Endothelial cell of umbilical vein (primary cell): Measurements from ENCODE around the gene TRPC4AP. TPM values are rescaled to one million over a fixed set of nuclear protein-coding genes. Genes with fewer than 3 reads are reported as not detected.
"Not testable (repeated sequence)": the region's sequence is repeated elsewhere in the genome, so short reads cannot be mapped to it uniquely, and the experiment has no call there.

Source experiments
- BruUV-seq: library from RNA; stranded (reverse); fragments of 400-500 nt; replicated peaks from 2 replicates; lab custom pipeline; 2021; lab: Mats Ljungman, UMichigan
- CTCF ChIA-PET: fragments of 300-600, 350-600 bp; sonication (Branson Sonifier 250); formaldehyde crosslinking; loops from one replicate; lab custom pipeline; 2021; ENCODE audit warnings: antibody characterized with exemption, inconsistent platforms; lab: Charles Lee
- POLR2A ChIA-PET: fragments of 300-600, 350-600 bp; sonication (Branson Sonifier 250); formaldehyde crosslinking; loops from one replicate; lab custom pipeline; 2021; ENCODE audit warnings: antibody characterized with exemption, inconsistent platforms; lab: Charles Lee
- DNase-seq: peaks from one replicate; pipeline ENCODE4 v3.0.0-alpha.2; 2011; ENCODE audit warnings: low read depth, low spot score
- FAIRE-seq: peaks from 2 replicates; lab custom pipeline; 2011; peaks lifted over from hg19 to GRCh38; lab: Jason Lieb, UNC
- H2AFZ ChIP-seq: 2 replicates; pipeline ENCODE4 v1.6.0; 2012; ENCODE audit warnings: low read depth, low read length, control low read depth, inconsistent platforms
- H3K27ac ChIP-seq: 2 replicates; pipeline ENCODE4 v1.5.1; 2011; ENCODE audit warnings: low read depth, mild to moderate bottlenecking, control low read depth, low read length, moderate library complexity; ENCODE audit not compliant: insufficient read depth
- H3K27me3 ChIP-seq, 2 experiments: 2 replicates each; pipeline versions ENCODE4 v1.6.0 to v1.6.1; 2011; ENCODE audit warnings: low read length in 2 of 2, mixed read lengths in 1 of 2; ENCODE audit not compliant: control insufficient read depth in 2 of 2, insufficient read depth in 2 of 2
- H3K36me3 ChIP-seq, 2 experiments: 2 replicates in 1 of 2; 3 replicates in 1 of 2; pipeline ENCODE4 v1.5.1; 2011; ENCODE audit warnings: low read length in 2 of 2, mild to moderate bottlenecking in 1 of 2, moderate library complexity in 1 of 2; ENCODE audit not compliant: control insufficient read depth in 2 of 2, insufficient read depth in 2 of 2; ENCODE audit errors: extremely low read depth in 1 of 2
- H3K4me1 ChIP-seq: 3 replicates; pipeline ENCODE4 v1.5.1; 2011; ENCODE audit warnings: mild to moderate bottlenecking, low read length; ENCODE audit not compliant: control insufficient read depth, insufficient read depth; ENCODE audit errors: extremely low read depth
- H3K4me2 ChIP-seq: 2 replicates; pipeline ENCODE4 v1.6.1; 2011; ENCODE audit warnings: low read length, control low read depth, mixed read lengths; ENCODE audit not compliant: insufficient read depth
- H3K4me3 ChIP-seq, 3 experiments: fragments of 200-600 bp in 1 of 3; sonication (generic), shearing (Covaris generic) in 1 of 3; replicated peaks in 1 of 3; 2 replicates each; pipeline ENCODE4 v1.5.1; 2011 to 2016; ENCODE audit warnings: control low read depth in 3 of 3, low read length in 3 of 3, mild to moderate bottlenecking in 2 of 3, inconsistent platforms in 1 of 3, low read depth in 1 of 3, moderate library complexity in 1 of 3; ENCODE audit not compliant: insufficient read depth in 1 of 3
- H3K79me2 ChIP-seq: 2 replicates; pipeline ENCODE4 v1.6.0; 2012; ENCODE audit warnings: low read length, inconsistent platforms; ENCODE audit not compliant: control insufficient read depth, insufficient read depth
- H3K9ac ChIP-seq: replicated peaks from 2 replicates; pipeline ENCODE3; 2011; ENCODE audit warnings: low read length, control low read depth; ENCODE audit not compliant: insufficient read depth; ENCODE audit errors: extremely low read depth
- H3K9me1 ChIP-seq: replicated peaks from 3 replicates; pipeline ENCODE4 v1.6.0; 2011; ENCODE audit warnings: mild to moderate bottlenecking, low read length; ENCODE audit not compliant: control insufficient read depth, insufficient read depth; ENCODE audit errors: extremely low read depth
- H3K9me3 ChIP-seq: replicated peaks from 2 replicates; pipeline ENCODE4 v1.5.1; 2012; ENCODE audit warnings: low read length, inconsistent platforms; ENCODE audit not compliant: control insufficient read depth, insufficient read depth
- H4K20me1 ChIP-seq: replicated peaks from 2 replicates; pipeline ENCODE3; 2011; ENCODE audit warnings: mild to moderate bottlenecking, low read length; ENCODE audit not compliant: control insufficient read depth, insufficient read depth; ENCODE audit errors: extremely low read depth
- EZH2 ChIP-seq: IDR thresholded peaks from 2 replicates; pipeline ENCODE4 v1.6.1; 2012; ENCODE audit warnings: borderline replicate concordance, low read depth, mild to moderate bottlenecking, moderate library complexity, low read length, inconsistent platforms; ENCODE audit not compliant: severe bottlenecking
- FOS ChIP-seq: IDR thresholded peaks from 2 replicates; pipeline ENCODE4 v1.6.1; 2011; ENCODE audit warnings: mild to moderate bottlenecking, low read length, moderate library complexity, borderline replicate concordance; ENCODE audit not compliant: insufficient read depth
- GATA2 ChIP-seq: IDR thresholded peaks from 2 replicates; pipeline ENCODE4 v1.7.0; 2011; ENCODE audit warnings: low read depth, mild to moderate bottlenecking, moderate library complexity, mixed read lengths, low read length; ENCODE audit not compliant: insufficient read length, insufficient read depth
- JUN ChIP-seq: IDR thresholded peaks from 2 replicates; pipeline ENCODE4 v1.6.1; 2011; ENCODE audit warnings: borderline replicate concordance, low read depth; ENCODE audit not compliant: insufficient read length, insufficient read depth
- MAX ChIP-seq: IDR thresholded peaks from 2 replicates; pipeline ENCODE4 v1.6.1; 2011; ENCODE audit not compliant: insufficient read depth, insufficient read length
- MYC ChIP-seq: IDR thresholded peaks from one replicate; pipeline ENCODE4 v1.6.1; 2011; ENCODE audit warnings: mild to moderate bottlenecking, low read depth, low read length
- POLR2A ChIP-seq: IDR thresholded peaks from 2 replicates; pipeline ENCODE4 v1.6.1; 2012; ENCODE audit warnings: low read depth, mild to moderate bottlenecking, control low read depth, low read length
- POLR2AphosphoS5 ChIP-seq: IDR thresholded peaks from 2 replicates; pipeline ENCODE4 v1.6.1; 2012; ENCODE audit warnings: low read depth, mild to moderate bottlenecking, control low read depth, low read length, moderate library complexity; ENCODE audit not compliant: insufficient read depth
- dilution Hi-C: fragments of 300-500 bp; cut with MboI; formaldehyde crosslinking; loops from one replicate; pipeline ENCODE4 v1.15.0; 2019; ENCODE audit warnings: low sequenced_read_pairs; ENCODE audit not compliant: extremely low pct_ligation_motif_present
- intact Hi-C: fragments of 100-400 bp; cut with micrococcal nuclease; formaldehyde crosslinking; loops from one replicate; pipeline ENCODE4 v1.10.0; 2022
- polyA plus RNA-seq, 4 experiments: library from polyadenylated mRNA; depleted of rRNA in 3 of 4; stranded (reverse) in 3 of 4; unstranded in 1 of 4; fragments of >200 nt; gene quantifications; 2 replicates each; pipeline versions ENCODE4 v1.2.1 to v1.2.3, GENCODE V29; 2011 to 2012; ENCODE audit warnings: missing spikeins in 1 of 4
- total RNA-seq: library from RNA; stranded (reverse); gene quantifications from 2 replicates; pipeline ENCODE4 v1.2.3, GENCODE V29; 2021
- TF ChIP-seq, protein P1 (sequence below), 2 donors: IDR thresholded peaks; 1 replicate in 1 of 2; 2 replicates in 1 of 2; pipeline ENCODE4 v1.5.1; 2011; ENCODE audit warnings: low read length in 2 of 2, mild to moderate bottlenecking in 2 of 2, moderate library complexity in 2 of 2, control low read depth in 1 of 2, inconsistent platforms in 1 of 2, low read depth in 1 of 2; ENCODE audit not compliant: insufficient read depth in 1 of 2; ENCODE audit errors: extremely low read depth in 1 of 2

The TRPC4AP gene
- total and polyA plus RNA-seq, 2 donors (not counting 3 experiments of a cell fraction or from before 2014, with no cell fraction given) = 89.0 to 103 TPM

DNA sequence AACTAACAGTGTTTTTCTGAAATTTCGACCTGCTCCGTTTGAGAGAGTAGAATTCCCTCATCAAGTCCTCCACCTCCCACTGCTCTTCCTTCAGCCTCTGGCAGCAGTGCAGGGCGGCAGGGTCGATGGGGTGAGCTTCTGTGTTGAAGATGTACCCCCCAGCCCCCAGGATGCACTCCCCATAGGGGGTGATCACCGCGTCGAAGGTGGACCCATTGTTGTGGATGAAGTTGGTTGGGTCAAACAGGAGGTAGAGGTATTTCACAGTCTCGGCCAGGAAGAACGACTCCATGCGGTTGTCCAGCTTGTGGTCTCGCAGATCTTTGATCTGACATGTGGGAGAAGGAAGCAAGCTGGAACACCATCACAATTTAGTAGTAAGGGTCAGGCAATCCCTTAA, 23.0 kb upstream of the TRPC4AP start:
- Histone ChIP-seq H3K36me3 (peaks cover 4 to 19% of the 10 kb centered on the region in 2 experiments), H3K9me1 (no peaks in the 10 kb centered on the region), H3K27ac (no peak overlapping the region), H2AFZ (no peak overlapping the region), H3K9me3 (no peaks in the 10 kb centered on the region), H4K20me1 (no peaks in the 10 kb centered on the region), H3K4me3 (no peak overlapping the region), H3K9ac (no peak overlapping the region), H3K4me2 (no peak overlapping the region), H3K27me3 (no peaks in the 10 kb centered on the region), H3K79me2 (no peaks in the 10 kb centered on the region), H3K4me1 (peaks cover 30% of the 10 kb centered on the region)
- dilution Hi-C loops = no loop called here
- DNase-seq (no peak), FAIRE-seq (no peak)
- no peak for TF ChIP-seq POLR2A
- TF ChIP-seq GATA2 = no peak
- no peak for TF ChIP-seq POLR2AphosphoS5
- TF ChIP-seq, protein P1, sequence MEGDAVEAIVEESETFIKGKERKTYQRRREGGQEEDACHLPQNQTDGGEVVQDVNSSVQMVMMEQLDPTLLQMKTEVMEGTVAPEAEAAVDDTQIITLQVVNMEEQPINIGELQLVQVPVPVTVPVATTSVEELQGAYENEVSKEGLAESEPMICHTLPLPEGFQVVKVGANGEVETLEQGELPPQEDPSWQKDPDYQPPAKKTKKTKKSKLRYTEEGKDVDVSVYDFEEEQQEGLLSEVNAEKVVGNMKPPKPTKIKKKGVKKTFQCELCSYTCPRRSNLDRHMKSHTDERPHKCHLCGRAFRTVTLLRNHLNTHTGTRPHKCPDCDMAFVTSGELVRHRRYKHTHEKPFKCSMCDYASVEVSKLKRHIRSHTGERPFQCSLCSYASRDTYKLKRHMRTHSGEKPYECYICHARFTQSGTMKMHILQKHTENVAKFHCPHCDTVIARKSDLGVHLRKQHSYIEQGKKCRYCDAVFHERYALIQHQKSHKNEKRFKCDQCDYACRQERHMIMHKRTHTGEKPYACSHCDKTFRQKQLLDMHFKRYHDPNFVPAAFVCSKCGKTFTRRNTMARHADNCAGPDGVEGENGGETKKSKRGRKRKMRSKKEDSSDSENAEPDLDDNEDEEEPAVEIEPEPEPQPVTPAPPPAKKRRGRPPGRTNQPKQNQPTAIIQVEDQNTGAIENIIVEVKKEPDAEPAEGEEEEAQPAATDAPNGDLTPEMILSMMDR (IDR thresholded peaks at IDR 0.05; ENCODE audit: extremely low read depth in 1 of 2, insufficient read depth in 1 of 2, low read depth in 1 of 2, low read length in 2 of 2) = no peak
- no peak for TF ChIP-seq MAX
- TF ChIP-seq FOS = no peak
- TF ChIP-seq MYC = no peak
- no peak for TF ChIP-seq EZH2
- no peak for TF ChIP-seq JUN
- ChIA-PET CTCF (interaction anchor here (1.0 to 5.2 kb wide), 3 partner anchors 13 to 30 kb away, joined by 3 to 46 read pairs (median 4); no protein-coding TSS in a partner anchor), POLR2A (no interaction called here)
- no TSS peak for BruUV-seq
- intact Hi-C loops = no loop called here

DNA sequence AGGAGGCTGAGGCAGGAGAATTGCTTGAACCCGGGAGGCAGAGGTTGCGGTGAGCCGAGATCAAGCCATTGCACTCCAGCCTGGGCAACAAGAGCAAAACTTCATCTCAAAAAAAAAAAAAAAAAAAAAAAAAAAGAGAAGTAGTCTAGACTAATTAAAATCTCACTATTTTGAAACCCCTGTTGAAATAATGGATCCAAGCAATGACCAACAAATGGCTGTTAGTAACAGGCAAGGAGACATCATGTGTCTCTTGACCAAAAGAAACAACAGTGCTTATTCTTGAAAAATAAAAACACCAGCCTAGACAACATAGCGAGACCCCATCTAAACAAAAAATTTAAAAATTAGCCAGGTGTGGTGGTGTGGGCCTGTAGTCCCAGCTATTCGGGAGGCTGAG, 19.7 kb upstream of the TRPC4AP start:
- H3K9me1 ChIP-seq, DNase-seq, BruUV-seq, H3K79me2 ChIP-seq, FAIRE-seq, H3K9me3 ChIP-seq, H3K36me3 ChIP-seq, H2AFZ ChIP-seq, POLR2A ChIA-PET, H3K4me3 ChIP-seq, intact Hi-C loops, H3K27me3 ChIP-seq, H3K4me2 ChIP-seq, H4K20me1 ChIP-seq, H3K27ac ChIP-seq, H3K9ac ChIP-seq, dilution Hi-C loops: not testable (repeated sequence)
- CTCF ChIA-PET = interaction anchor here (1.5 to 2.7 kb wide), 3 partner anchors 16 to 33 kb away, joined by 4 to 46 read pairs (median 11); no protein-coding TSS in a partner anchor
- H3K4me1 ChIP-seq = peaks cover 20% of the 10 kb centered on the region
